ENCODE data around the gene ADI1. TPM values are rescaled to one million over a fixed set of nuclear protein-coding genes. Genes with fewer than 3 reads are reported as not detected.
A peak's percentile ranks its signal among the peaks of the same experiment; 100 is the strongest.
"Not testable (repeated sequence)": the region's sequence is repeated elsewhere in the genome, so short reads cannot be mapped to it uniquely, and the experiment has no call there.

The ADI1 gene
- polyA plus RNA-seq, 1 donor: 63.2 TPM

DNA sequence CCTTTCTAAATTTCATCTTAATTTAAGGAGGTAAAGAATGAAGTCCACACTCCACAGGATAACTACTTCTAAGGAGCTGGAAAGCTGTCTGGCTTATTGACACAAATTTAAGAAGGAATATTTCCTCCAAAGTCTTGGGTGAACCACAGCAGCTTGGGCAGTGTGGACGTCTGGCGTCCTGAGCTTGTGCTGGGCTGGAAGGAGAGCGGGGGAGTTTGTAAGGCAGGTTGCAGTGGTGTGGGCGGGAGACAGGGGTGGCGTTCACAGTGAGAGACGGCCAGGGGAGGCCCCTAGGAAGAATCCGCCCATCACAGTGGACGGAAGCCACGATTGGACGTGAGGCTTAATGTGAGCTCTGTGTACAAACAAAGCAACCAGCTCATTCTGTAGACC is 25.7 kb downstream of the ADI1 start:
- no peak for DNase-seq (ENCODE audit: low read depth)

DNA sequence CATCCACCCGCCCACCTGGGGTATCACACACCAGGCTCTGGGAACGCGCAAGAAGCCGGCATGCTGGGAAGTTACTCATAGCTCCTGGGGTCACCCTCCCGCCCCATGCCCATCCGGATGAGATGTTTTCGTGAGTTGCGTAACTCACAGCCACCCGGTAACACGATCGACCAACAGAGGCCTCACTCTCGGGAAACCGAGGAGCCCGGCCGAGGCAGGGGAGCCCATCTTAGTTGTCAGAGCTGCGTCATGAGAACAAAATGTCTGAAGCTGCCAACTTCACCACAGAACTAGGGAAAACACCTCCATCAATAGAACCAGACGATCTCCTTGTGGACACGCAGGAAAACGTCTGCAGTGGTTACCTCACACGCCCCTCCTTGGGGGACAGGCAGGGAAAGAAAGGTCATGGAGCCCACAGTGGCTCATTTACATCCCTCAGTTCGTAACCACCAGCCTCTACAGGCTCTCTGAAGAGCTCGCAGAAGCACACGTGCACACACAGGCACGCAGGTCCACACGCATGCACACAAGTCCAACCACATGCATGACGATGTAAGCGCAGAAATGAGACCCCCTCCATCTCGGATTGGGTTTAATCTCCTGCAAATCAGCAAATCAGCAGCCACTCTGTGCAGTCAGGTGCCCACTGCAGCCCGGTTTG is 26.2 kb downstream of the ADI1 start:
- no peak for DNase-seq (ENCODE audit: low read depth)

DNA sequence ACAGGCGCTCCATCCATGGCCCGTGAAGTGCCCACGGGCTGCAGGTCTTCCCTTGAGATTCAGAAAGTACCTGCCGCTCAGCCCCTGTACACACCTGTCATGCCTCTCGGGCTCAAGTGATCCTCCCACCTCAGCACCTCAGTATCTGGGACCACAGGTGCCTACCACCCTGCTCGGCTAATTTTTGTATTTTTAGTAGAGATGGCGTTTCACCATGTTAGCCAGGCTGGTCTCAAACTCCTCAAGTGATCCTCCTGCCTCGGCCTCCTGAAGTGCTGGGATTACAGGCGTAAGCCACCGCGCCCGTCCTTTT is 26.9 kb downstream of the ADI1 start:
- DNase-seq (ENCODE audit: low read depth): not testable (repeated sequence)

DNA sequence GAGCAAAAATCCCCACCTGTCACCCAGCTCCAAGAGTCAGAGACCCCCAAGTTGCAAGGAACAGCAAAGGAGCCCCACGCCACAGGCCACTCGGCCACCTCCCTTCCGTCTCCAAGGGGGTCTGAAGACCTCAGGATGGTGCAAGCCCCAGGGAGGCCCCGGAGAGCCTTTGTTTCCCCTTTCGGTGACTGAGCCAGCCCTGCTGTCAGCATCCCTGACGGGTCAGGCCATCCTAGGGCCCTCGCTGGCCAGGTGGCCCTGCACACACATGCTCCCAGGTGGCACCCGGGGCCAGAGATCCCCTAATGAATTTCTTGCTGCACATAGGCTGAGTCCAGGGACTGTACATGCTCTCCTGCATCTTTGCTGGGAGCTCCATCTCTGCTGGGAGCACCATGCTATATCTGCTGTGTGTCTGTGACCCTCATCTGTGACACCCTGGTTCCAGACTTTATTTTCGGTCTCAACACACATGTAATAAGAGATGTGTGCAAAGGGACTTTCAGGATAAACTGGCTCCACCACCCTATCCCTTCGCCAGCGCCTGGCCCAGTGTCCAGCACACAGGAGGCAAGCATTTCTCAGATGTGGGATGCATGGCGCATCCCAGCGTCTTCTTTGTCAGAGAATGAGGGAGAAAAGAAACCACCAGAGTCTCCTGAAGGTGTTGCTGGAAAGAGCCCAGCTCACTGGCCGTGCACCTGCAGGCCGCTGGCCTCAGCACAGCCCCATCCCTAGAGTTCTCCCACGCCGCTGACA is 27.4 kb downstream of the ADI1 start:
- no peak for DNase-seq (ENCODE audit: low read depth)

DNA sequence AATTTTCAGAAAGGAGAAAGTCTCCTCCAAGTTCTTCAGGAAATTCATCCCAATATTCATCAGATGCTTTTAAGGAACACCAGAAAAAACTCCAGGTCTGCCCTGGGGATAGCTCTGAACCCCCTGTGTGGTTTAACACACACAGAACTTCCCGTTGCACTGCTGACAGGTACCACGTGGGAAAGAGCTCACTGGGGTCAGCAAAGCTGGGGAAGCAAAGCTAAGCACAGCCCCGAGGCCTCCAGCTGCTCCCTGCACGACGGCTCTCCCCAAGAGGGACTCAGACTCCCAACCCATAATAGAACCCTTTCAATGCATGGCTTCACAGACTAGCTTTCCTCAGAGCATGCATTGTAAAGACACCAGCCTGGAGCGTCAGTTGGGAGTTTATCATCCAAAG is 28.0 kb downstream of the ADI1 start:
- no peak for DNase-seq (ENCODE audit: low read depth)

DNA sequence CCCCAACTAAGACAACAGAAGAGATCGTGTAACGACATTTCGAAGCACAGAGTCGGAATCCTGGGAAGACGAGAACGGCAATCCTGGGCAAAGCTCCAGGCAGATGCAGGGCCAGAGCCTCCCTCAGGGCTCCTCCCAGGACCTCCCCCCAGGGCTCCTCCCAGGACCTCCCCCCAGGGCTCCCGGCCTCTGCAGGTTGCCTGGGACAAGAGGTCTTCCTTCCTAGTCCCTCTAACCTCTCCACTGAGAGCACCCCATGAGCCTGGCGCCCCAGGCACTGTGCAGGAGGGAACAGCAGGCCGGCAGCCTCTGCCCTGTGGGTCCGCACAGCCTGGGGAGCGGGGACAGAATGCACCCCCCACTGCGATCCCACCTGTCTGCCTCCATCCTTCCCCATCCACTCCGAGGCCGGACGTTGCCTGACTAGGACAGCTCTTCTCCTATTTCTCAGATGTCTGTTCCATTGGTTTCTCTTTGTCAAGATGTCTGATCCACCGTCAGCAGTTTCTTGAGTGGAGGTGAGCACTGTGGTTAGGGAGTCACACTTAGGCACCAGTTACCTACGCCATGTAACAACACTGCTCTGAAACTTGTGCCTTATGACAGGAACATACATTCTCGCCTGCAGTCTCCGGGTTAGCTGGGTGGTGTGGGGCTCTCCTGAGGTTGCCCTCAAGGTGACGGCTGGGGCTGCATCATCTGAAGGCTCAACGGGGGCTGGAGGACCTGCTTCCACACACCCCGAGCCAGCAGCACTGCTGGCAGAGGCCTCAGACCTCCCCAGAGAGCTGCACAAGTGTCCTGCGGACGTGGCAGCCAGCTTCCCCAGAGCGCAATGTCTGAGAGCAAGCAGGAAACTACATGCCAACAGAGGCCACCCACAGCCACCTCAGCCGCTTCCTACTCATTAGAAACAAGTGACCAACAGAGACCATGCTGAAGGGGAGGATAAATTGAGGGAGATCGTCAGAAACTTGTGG is 28.9 kb downstream of the ADI1 start:
- DNase-seq (ENCODE audit: low read depth): no peak

DNA sequence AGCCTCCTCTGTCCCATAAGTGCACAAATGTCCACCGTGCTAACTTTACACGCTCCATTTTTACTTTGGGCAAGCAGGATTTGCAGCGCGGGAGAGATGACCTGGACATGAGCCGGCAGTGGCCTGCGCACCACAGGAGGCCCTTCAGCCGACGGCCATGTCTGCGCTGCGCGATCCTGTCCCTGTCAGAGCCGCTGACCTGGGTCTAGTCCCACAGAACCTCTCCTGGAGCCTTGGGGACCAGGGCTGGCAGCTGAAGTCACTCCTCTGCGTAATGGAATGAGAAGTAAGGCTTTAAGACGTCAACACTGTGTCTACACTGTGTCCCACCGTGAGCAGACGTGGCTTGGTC is 29.6 kb downstream of the ADI1 start:
- no peak for DNase-seq (ENCODE audit: low read depth)

DNA sequence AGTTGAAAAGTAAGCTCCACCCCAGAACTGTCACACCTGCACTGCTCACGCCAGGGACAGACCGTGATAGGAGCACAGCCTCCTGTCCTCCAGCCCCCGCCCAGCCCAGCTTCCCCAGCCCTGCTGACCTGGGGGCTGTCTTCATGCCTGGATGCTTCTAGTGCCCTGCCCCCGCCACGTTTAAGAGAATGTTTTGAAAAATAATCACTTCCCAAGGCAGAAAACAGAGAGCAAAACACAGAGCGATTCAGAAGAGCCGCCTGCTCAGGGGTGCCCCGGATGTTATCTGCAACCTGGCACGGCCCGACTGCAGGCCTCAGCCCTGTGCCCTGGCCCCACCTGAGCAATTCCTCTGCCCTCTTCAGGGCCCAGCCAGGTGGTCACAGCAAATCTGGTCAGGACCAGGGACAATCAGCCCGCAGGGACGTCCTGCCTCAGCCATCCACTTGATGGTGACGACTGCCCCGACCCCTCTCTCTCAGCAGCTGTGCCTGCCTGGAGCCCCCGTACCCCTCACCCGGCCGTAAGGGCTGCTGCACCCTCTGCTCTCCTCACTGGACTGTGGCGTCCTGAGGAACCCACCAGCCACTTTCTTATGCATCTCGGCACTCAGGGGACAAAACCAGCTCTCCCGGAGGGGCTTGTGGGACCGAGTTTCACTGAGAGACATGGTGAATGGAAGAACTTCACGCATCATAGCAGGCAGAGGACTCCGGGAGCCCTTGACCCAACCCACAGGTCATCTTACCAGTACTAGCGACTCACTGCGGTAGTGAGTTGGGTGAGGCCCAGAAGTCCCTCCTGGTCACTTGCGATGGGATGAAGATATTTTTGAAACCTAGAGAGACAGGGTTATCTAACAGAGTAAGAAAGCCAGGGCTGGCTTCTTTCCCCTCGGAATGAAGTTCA is 30.2 kb downstream of the ADI1 start:
- no peak for DNase-seq (ENCODE audit: low read depth)

DNA sequence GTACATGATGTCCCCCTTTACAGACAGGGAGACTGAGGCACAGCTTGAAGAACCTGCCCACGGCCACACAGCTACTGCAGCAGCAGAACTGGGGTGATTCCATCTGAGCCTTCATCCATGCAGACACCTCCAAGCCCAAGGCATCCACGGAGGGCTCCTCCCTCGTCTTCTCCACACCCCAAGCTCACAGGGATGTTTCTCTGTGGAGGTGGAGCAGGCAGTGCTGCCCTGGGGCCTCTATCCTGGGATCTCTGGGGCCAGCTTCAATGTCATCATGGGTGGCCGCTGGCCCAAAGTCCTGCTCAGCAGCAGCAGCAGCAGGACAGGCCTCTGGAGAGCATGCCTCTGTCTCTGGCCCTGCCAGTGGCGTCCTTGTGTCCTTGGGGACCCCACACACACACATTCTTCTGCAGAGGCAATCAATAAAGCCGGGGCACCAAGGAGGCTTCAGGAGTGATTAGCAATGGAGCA is 31.2 kb downstream of the ADI1 start:
- DNase-seq (ENCODE audit: low read depth): no peak

DNA sequence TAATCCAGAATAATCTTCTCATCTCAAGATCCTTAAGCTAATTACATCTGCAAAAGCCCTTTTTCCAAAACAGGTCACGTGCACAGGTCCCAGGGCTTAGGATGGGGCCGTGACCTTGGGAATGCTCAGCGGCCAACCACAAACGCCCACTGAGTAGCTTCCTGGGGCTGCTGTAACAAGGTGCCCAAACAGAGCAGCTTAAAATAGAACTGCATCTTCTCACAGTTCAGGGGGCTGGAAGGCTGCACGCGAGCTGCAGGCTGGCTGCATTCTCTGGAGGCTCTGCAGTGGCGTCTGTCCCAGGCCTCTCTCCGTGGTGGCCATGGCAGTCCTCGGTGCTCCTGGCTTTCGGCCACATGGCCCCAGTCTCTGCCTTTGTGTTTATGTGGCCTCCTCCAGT is 31.9 kb downstream of the ADI1 start:
- DNase-seq (ENCODE audit: low read depth): no peak

DNA sequence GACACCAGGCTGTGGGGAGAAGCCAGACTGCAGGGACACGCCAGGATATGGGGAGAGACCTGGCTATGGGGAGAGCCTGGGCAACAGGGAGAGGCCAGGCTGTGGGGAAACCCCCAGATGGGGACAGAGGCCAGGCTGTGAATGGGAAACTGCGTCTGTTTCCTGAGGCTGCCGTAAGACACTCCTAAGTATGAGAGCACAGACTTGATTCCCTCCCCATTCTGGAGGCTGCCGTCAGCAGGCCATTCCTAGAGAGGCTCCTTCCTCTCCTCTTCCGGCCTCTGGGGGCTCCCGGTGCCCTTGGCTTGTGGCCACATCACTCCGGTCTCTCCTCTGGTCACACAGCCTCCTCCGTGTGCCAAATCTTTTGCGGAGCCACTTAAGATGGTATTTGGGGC is 32.3 kb downstream of the ADI1 start:
- DNase-seq (ENCODE audit: low read depth): no peak

DNA sequence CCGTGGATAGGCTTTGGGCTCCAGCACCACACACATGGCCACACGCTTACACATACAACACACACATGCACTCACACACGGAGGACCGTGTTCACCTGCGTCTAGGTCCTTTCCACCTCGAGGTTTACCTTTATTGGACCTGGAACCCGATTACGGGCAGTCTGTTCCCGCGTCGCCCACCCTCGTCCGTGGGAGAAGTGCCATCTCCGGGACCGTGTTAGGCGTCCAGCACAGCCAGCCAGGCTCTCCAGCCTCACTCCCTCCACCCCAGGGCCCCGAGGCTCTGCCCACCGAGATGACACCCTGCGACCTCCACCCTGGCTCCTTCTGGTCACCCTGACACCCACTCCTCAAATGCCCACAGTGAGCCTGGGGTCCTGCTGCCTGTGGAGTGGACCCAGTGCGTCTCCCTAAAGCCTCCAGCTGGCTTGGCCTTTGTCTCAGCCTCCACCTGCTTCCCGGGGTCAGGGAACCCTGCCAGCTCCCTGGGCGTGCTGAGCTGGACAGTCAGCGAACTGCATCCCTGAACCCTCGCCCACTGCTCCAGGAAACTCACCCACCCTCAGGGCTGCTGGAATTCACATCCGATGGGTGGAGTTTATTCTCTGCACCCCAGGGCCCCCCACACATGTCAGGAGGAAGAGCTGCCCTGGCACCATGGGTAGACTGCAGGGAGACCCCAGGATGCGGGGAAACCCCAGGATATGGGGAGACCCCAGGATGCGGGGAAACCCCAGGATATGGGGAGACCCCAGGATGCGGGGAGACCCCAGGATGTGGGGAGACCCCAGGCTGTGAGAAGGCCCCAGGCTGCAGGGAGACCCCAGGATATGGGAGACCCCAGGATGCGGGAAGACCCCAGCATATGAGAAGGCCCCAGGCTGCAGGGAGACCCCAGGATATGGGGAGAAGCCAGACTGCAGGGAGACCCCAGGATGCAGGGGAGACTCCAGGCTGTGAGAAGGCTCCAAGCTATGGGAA is 33.0 kb downstream of the ADI1 start:
- DNase-seq (ENCODE audit: low read depth): no peak

DNA sequence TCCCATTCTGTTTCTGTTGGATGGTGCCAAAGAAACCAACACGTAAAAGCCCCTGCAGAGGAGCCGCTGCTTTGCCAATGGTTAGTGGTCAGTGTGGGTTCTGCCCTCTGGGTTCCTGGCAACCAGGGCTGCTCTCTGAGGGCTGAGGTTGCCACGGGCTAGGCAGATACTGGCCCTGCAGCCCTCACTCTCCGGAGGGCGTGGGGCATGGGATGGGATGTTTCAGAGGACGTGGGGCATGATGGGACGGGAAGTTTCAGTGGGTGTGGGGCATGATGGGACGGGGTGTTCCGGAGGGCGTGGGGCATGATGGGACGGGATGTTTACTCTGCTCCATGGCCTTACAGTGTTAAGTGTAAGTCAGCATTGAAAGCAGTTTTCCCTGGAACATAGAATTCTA is 34.2 kb downstream of the ADI1 start:
- no peak for DNase-seq (ENCODE audit: low read depth)

DNA sequence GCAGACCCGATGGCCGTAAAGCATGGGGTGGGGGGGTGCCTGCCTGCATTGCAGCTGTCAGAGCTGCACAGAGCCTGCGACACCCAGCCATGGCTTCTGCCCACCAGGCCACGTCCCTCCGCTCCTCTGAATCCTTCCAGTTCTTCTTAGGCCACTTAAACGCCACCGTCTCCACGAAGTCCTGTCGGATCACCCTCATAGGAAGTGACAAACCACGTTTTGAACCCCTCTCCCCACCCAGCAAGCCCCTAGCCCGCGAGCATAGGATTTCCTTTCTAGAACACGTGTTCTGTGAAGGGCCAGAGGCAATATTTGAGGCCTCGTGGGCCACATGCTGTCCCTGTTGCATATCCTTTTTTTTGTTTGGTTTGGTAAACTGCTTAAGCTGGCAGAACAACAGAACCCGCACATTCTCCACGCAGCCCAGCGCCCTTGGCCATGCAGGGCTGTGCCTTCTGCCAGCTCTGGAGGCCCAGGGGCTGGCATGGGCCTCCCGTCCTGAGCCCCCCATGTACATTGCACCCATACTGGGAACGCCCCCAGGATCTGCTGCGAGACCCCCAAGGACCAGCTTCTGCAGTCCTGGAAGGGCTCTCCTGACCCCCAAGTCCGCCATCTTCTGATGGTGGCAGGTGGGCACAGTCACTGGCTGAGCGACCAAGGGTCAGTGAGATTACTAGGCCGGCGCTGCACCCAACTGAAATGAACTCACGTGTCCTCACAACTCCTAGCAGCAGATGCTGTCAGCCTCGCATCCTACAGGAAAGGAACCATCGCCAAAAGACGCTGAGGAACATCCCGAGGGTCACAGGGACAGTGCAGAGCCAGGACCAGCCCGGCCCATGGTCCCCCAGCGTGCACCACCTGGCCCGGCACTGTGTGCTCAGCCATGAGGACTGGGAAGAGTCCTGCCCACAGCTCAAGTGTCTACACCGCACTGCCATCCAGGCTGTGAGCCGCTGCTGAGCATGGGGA is 35.1 kb downstream of the ADI1 start:
- DNase-seq (ENCODE audit: low read depth): no peak

DNA sequence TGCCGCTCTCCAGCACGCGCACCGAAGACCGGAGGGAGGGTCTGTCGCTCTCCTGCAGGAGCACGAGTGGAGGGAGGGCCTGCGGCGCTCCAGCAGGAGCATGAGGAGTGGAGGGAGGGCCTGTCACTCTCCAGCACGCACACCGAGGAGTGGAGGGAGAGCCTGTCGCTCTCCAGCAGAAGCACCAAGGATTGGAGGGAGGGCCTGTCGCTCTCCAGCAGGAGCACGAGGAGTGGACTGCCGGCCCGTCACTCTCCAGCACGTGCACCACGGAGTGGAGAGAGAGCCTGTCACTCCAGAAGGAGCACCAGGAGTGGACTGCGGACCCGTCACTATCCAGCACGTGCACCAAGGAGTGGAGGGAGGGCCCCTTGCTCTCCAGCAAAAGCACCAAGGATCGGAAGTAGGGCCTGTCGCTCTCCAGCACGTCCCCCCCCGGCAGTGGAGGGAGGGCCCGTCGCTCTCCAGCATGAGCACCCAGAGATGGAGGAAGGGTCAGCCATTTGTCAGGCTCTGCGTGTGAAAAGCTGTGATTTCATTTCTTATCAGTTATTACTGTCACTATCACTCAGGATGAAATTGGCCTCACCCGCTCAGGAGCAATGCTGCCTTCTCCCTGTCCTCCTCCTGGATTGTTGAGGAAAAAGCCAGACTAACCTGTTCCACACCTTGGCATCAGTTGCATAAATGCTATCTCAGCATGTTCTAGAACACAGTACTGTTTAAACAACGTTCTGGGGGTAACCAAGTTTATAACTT is 35.9 kb downstream of the ADI1 start:
- DNase-seq (ENCODE audit: low read depth): peak; percentile 72

DNA sequence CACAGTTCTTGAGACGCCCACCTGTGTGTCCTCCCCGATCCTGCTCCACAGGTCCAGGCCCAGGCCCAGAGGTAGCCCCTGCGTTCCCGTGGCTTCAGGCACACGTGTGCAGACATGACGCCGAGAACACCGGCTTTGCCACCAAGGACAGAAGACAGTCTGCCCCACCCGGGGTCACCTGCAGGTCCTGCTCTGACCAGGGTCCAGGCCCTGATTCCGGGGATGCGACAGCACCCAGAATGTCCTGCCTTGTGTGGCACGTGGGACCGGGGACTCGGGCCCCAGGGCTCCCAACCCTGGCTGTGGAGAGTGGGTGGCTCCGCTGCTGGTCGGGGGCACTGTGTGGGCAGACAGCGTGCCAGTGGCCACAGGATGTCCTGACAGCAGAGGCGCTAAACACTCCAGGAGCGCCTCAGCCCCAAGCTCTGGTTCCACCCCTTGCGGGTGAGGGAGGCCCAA is 36.9 kb downstream of the ADI1 start:
- no peak for DNase-seq (ENCODE audit: low read depth)

DNA sequence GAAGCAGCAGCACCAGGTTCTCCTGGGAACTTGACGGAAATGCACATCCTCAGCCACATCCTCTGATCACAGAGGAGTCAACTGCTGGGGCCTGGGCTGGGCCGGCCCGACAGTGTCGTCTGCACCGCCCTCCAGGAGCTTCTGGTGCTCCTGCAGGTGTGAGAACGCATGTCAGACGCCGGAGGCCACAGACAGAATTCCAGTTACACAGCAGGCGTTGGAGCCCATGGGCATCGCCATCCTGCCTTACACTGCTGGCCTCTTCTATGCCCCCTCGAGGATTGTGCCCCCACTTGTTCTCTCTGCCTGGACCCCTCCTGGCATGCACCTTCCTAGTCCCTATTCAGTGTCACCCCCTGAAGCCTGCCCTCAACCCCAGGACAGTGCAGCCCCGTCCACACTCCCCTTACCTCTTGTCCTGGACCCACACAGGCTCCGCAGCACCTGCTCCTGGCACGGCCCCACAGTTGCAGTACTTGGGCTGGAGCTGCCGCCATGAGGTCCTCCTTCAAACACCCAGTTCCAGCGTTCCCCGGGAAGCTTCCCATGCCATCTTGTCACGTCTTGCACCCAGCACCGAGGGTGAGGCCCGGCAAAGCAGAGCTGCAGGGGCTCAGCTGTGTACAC is 37.5 kb downstream of the ADI1 start:
- no peak for DNase-seq (ENCODE audit: low read depth)

DNA sequence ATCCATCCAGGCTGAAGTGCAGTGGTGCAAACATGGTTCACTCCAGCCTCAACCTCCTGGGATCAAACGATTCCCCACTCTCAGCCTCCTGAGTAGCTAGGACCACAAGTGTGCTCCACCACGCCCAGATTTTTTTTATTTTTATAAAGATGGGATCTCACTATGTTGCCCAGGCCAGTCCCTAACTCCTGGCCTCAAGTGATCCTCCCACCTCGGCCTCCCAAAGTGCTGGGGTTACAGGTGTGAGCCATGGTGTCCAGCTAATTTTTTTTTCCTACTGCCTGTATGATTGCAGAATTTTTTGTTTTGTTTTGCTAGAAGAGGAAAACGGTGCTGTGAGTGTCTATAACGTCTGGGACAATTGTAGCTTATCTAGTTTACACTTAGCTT is 38.3 kb downstream of the ADI1 start:
- no peak for DNase-seq (ENCODE audit: low read depth)

Data from forelimb muscle (tissue), 1 donor.